ENCODE measurements around the gene ABCA6. TPM values are rescaled to one million over a fixed set of nuclear protein-coding genes. Genes with fewer than 3 reads are reported as not detected.

Gene ABCA6
- polyA plus RNA-seq, 1 donor (not counting 4 experiments of a cell fraction or from before 2014, with no cell fraction given): 0.14 TPM

DNA sequence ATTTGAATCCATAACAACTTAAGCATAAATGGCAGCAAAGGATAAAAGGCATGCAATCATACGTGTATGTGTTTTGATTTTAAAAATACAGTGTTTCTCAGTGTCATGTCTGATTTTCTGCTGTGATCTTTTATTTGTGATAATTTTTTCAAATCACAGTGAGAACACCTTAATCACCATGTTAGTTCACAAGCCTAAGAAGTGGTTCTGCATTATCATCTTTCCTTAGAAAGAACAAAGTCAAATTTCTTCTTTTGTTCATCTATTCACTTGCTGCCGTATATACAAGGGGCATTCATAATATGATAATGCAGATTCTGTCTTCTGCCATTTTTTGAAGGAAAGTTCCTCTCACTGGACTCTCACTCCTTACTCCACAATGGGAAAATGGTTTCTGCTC is 47.7 kb downstream of the ABCA6 start:
- Histone ChIP-seq H4K20me1 (ENCODE audit: control insufficient read depth, extremely low read depth, insufficient read depth, low read length) (no peaks in the 10 kb centered on the region), H3K4me2 (ENCODE audit: control insufficient read depth, extremely low read depth, insufficient read depth, low read depth, low read length) (no peak overlapping the region), H3K9ac (ENCODE audit: control insufficient read depth, extremely low read depth, insufficient read depth, low read length) (no peak overlapping the region), H3K4me1 (ENCODE audit: control insufficient read depth, extremely low read depth, insufficient read depth, low read length) (no peaks in the 10 kb centered on the region), H3K27me3 (ENCODE audit: control insufficient read depth, extremely low read depth, insufficient read depth, low read length) (no peaks in the 10 kb centered on the region), H3K9me1 (ENCODE audit: control insufficient read depth, extremely low read depth, insufficient read depth, low read length) (no peaks in the 10 kb centered on the region), H3K36me3 (ENCODE audit: control insufficient read depth in 2 of 2, extremely low read depth in 1 of 2, insufficient read depth in 2 of 2, low read length in 2 of 2) (no peaks in the 10 kb centered on the region), H3K79me2 (ENCODE audit: control insufficient read depth, insufficient read depth, low read length) (no peaks in the 10 kb centered on the region), H3K27ac (ENCODE audit: control insufficient read depth, insufficient read depth, low read length) (no peak overlapping the region), H3K9me3 (ENCODE audit: control insufficient read depth, low read depth, low read length) (no peaks in the 10 kb centered on the region), H2AFZ (ENCODE audit: control insufficient read depth, low read length) (no peak overlapping the region), H3K4me3 (ENCODE audit: control insufficient read depth in 2 of 3, extremely low read depth in 1 of 3, insufficient read depth in 2 of 3, low read depth in 1 of 3, low read length in 3 of 3) (no peak overlapping the region)
- DNase-seq (ENCODE audit: low read depth, low spot score) (no peak), FAIRE-seq (no peak)
- TF ChIP-seq CTCF (optimal IDR thresholded peaks at IDR 0.05 in 1 of 3, IDR thresholded peaks at IDR 0.05 in 1 of 3, conservative IDR thresholded peaks at IDR 0.05 in 1 of 3; ENCODE audit: extremely low read depth in 1 of 3, insufficient read depth in 2 of 3, low read length in 3 of 3) (no peak), EZH2 (IDR thresholded peaks at IDR 0.05; ENCODE audit: low read length) (no peak)
- dilution Hi-C loops (cut with MboI; ENCODE audit: extremely low pct_ligation_motif_present, low sequenced_read_pairs): no loop called here

- Histone ChIP-seq H3K27ac (ENCODE audit: control insufficient read depth, insufficient read depth, low read length) (no peak overlapping the region), H2AFZ (ENCODE audit: control insufficient read depth, low read length) (no peak overlapping the region), H3K79me2 (ENCODE audit: control insufficient read depth, insufficient read depth, low read length) (no peaks in the 10 kb centered on the region), H3K4me3 (ENCODE audit: control insufficient read depth in 2 of 3, extremely low read depth in 1 of 3, insufficient read depth in 2 of 3, low read depth in 1 of 3, low read length in 3 of 3) (no peak overlapping the region), H3K4me1 (ENCODE audit: control insufficient read depth, extremely low read depth, insufficient read depth, low read length) (no peaks in the 10 kb centered on the region), H4K20me1 (ENCODE audit: control insufficient read depth, extremely low read depth, insufficient read depth, low read length) (no peaks in the 10 kb centered on the region), H3K9me1 (ENCODE audit: control insufficient read depth, extremely low read depth, insufficient read depth, low read length) (no peaks in the 10 kb centered on the region), H3K36me3 (ENCODE audit: control insufficient read depth in 2 of 2, extremely low read depth in 1 of 2, insufficient read depth in 2 of 2, low read length in 2 of 2) (no peaks in the 10 kb centered on the region), H3K9ac (ENCODE audit: control insufficient read depth, extremely low read depth, insufficient read depth, low read length) (no peak overlapping the region), H3K27me3 (ENCODE audit: control insufficient read depth, extremely low read depth, insufficient read depth, low read length) (no peaks in the 10 kb centered on the region), H3K9me3 (ENCODE audit: control insufficient read depth, low read depth, low read length) (no peaks in the 10 kb centered on the region), H3K4me2 (ENCODE audit: control insufficient read depth, extremely low read depth, insufficient read depth, low read depth, low read length) (no peak overlapping the region)
- no peak for DNase-seq (ENCODE audit: low read depth, low spot score)
- dilution Hi-C loops (cut with MboI; ENCODE audit: extremely low pct_ligation_motif_present, low sequenced_read_pairs): no loop called here
- FAIRE-seq: no peak
- TF ChIP-seq EZH2 (IDR thresholded peaks at IDR 0.05; ENCODE audit: low read length) (no peak), CTCF (optimal IDR thresholded peaks at IDR 0.05 in 1 of 3, IDR thresholded peaks at IDR 0.05 in 1 of 3, conservative IDR thresholded peaks at IDR 0.05 in 1 of 3; ENCODE audit: extremely low read depth in 1 of 3, insufficient read depth in 2 of 3, low read length in 3 of 3) (no peak)
These were observed 48.4 kb downstream of the ABCA6 start for GRCh38 chr17:69093279-69093789.

Measured in keratinocyte (primary cell).